Hypothalamus (tissue), 51 donors: ENCODE measurements around the gene BTF3.
"Not testable (repeated sequence)": the region's sequence is repeated elsewhere in the genome, so short reads cannot be mapped to it uniquely, and the experiment has no call there.

Experiments used
- DNase-seq, 51 donors: peaks; one replicate each; lab custom pipeline; 2025; lab: John Stamatoyannopoulos, UW

The BTF3 gene

DNA sequence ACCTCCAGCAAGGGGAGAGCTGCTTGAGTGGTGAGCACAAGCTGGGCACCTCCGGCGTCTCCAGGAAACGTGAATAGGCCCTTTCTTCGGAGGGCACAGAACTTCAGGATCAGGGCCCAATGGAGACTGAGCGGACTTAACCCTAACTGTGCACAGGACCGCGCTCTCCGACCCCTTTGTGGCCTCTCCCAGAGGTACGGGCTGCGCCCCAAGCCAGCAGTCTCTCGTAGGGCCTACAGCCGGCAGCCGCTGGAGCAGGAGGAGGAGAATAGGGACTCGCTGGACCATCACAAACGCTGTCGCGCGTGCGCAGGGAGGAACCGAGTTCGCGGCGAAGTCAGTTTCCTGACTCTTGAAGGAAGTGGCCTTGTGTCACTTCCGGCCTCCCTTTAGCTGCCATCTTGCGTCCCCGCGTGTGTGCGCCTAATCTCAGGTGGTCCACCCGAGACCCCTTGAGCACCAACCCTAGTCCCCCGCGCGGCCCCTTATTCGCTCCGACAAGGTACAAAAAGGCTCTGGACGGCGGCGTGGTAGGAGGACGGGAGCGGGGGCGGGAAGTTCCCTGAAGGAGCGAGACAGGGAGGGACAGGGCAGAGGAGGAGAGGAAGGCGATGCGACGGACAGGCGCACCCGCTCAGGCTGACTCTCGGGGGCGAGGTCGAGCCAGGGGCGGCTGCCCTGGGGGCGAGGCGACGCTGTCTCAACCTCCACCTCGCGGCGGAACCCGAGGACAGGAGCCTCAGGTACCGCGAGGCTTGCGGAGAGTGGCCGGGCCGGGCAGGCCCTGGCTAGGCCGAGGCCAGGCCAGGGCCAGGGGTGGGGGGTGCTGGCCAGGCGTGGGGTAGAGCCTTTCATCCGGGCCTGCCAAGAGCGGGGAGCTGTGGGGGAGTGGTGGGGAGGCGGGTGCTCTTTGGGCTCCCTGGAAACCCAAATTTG, at the start of gene BTF3:
Gene BTF3, plus strand, starts transcription at position 386 of the 936 bp plus-strand sequence. Its CDS starts 226 bp downstream, at position 612.
- peak; percentile 57 to 99 (median 94) for DNase-seq

DNA sequence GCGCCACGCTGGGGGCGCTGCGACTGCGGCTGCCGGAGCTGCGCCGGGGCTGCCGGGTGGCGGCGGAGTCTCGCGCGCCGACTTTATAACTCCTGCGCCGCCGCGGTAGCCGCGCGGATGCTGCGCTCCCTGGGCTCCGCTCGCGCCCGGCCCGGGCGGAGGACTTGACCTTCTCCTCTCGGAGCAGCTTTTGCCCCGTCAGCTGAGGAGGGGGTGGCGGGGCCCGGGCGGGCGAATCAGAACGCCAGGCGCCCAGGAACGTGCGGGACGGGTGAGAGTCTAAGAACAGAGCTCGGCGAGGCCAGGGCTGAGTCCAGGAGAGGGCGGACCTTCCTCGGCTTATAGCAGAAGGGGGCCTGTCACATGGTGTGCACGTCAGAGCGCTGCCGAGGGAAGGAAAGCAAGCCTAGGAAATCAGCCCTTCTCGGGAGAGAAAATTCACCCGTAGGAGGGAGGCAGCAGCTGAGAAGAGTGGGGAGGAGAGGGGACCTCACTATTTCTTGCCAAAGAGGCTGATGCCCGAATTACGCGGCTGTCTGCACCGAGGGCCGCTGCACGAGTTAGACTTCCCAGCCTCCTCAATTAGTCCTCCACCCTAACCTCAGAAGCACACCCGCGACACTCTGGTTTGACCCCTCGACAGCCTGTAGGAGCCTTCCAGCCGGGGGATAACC, 49.6 kb upstream of the BTF3 start, which contains the start of gene FOXD1:
Gene FOXD1, minus strand, starts transcription at position 315 of the 674 bp plus-strand sequence. CDS start 415 bp downstream, outside the sequence.
- peak in 41 of 51 donors; percentile 4 to 86 (median 56) for DNase-seq

DNA sequence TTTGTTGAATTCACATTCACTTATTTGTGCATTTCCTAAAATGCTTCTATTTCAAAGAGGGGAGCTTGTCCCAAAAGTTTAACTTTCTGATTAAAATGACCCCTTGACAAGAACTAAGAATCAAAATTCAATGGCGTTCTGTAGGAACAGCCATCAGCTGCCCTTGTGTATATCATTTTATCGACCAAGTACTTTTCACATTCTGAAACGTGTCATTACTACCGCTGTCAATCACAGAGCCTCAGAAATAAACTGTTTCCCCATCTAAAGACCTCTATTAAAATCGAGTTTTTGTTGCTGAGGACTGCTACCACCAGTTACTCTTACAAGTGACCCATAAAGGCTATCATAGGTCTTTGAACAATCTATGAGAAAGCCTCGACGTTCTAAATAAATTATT, 48.1 kb upstream of the BTF3 start:
- DNase-seq, result no peak

DNA sequence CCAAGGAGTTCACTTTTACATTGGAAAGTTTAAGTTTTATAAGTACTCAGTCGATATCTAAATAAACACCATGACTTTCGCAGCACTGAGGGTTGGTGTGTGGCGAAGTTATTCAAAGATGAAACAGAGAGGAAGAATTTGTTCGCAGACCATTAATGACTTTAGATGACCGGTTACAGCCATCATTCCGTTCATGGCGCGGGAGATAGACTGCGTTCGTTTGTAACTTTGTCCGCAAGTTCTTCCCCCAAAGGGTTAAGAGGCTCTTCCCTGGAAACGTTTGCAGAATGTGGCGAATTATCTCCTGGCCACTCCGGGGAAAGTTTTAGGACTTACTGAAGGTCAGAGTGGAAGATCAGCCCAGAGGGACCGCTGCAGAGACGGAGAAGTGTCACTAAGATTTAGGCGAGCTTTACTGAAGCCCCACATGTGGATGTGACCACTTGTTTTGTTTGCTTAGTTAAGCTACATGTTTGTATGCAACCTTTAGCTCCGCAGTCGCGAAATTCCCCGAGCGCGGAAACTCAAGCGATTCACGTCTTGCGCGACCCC, 47.5 kb upstream of the BTF3 start:
- no peak for DNase-seq

DNA sequence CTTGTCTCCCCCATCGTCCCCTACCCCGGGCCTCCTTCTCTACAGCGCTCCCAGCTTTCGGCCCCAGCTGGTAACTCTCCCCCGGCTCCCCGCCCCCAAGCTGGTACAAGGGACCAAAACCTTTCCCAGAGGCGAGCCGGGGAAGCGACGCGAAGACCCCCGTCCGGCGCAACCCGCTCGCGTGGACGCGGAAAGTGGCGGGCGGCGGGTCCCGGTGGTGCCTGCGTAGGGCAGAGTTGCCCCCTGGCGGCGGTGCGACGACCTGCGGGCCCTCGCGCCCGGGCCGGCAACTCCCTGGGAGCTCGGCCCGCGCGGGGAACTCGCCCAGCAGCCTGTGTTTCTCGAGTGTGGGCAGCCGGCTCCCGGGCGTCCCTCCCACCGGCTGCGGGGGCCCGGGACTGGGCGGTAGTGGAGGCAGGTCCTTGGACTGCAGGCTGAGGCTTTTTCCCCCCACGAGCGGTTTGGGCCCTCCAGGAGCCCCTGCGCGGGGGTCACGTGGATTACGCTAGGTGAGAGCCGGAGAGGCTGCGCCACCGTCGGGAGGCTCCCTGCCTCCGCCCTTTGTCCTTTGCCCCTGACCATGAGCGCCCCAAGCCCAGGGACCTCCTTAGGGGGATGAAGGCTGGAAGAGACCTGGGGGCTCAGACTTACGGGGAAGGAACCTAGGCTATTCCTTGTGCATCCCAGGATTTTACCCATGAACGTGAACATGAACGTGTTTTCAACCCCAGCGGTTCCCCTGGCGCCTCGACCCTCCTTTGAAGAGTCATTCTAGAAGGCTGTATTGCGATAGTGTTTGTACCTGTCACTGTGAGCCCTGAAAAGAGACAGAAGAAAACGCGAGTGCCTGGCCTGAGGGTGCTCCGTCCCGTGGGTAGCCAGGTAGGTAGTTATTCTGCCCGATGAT, 46.8 kb upstream of the BTF3 start:
- DNase-seq, result peak in 30 of 51 donors; percentile 4 to 76 (median 31)

DNA sequence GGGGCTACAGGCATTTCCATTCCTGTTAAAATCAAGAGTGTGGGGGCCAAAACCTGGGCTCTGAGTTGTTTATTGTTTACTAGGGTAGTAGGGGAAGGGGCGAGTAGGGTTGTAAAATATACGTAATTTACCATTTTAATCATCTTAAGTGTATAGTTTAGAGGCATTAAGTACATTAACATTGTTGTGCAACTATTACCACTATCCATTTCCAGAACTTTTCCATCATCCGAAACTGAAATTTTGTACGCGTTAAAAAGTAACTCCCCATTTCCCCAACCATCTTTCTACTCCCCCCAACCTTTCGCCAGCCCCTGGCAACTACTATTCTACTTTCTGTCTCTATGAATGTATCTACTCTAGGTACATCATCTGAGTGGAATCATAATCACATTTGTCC, 46.0 kb upstream of the BTF3 start:
- DNase-seq, result no peak

DNA sequence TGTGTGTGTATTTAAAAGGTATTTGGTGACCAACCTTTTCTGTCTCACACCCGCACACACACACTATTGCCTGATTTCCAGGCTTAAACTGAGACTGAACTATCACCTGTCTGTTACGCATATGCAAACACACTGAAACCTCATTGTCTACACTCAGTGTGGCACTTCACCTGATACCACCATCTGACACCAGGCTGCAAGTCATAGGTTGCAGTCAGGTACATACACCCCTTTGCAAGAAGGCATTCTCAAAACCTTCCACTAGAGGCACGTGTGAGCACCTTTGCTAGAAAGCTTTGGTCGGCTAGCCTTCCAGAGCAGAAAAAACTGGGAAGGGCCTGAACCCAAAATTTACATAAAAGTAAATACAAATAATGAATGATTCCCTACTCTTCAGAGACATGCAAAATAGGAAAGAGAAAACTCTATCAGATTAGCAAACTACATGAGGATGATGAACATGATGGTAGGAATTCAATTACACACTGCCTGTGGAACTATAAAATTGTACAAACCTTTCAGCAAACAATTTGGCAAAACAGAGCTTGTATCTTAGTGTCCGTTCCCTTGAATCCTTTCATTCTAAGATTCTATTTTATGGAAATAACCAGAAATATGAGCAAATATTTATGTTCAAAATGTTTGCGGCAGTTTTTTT, 43.7 kb upstream of the BTF3 start:
- DNase-seq, result peak in 2 of 51 donors; percentile 3

DNA sequence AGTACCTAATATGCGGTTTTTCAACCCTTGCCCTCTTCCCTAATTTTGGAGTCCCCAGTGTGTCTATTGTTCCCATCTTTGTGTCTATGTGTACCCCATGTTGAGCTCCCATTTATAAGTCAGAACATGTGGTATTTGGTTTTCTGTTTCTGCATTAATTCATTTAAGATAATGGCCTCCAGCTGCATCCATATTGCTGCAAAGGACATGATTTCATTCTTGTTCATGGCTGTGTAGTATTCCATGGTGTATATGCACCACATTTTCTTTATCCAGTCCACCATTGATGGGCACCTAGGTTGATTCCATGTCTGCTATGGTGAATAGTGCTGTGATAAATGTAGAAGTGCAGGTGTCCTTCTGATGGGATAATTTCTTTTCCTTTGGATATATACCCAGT, 41.8 kb upstream of the BTF3 start:
- not testable (repeated sequence) for DNase-seq

DNA sequence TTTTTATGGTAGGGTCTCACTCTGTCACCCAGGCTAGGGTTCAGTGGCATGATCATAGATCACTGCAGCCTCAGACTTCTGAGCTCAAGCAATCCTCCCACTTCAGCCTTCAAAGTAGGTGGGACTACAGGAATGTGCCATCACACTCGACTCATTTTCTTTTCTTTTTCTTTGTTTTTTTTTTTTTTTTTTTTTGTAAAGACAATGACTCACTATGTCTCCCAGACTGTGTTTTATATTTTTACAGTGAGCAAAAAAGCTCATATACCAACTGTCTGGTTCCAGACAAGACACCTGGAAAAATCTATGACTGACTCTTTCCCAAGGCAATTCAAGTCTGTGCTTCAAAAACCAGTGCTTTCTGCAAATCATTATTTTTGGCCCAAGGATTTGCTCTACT, 38.9 kb upstream of the BTF3 start:
- no peak for DNase-seq

DNA sequence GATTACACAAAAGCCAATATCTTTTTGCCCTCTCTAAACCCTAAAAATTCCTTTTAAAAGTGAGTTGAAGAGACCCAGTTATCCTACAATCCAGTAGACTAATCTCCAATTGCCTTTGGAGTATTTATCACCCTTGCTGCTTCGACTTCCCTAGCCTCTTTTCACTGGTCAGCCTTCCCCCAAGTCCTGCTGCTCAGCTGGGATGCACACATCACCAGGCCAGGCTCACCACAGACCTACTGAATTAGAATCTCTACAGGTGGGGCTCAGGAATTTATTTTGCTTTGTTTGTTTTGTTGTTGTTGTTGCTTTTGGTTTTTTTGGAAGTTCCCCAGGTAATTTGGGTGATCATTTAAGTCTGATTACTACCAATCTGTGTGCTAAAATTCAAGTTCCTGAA, 38.1 kb upstream of the BTF3 start:
- no peak for DNase-seq

DNA sequence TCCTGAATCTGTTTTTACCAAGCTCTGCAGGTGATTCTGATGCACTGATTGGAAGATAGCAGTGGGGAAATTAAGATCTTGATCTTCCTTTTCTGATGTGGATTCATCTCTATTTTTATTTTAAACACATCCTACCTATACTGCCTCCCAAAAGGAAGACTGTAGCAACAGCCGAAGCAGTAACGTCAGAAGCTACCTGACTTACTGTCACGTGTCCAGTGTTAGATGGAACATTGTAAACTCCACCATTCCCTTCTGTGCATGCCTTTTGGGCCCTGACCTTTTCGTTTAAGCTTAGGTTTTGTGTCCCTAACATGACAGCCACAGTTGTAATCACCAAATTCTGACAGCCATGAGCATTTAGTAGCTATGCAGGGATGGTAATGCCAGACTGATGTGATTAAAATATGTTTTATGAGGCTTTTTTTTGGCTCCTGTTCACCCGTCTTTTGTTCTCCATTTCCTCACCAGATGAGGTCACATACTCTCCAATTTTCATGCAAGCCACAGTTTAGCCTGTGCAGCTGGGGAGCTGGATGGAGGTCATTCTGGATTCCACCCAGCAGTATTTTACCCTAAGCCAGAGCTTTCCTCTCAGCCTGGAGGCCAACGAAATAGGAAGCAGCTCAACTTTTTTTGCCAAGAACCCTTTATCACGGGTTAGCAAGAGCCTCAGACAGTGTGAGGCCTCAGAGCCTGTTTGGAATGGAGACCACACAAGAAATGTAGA, 34.1 kb upstream of the BTF3 start:
- DNase-seq, result peak in 4 of 51 donors; percentile 1 to 13 (median 7)

DNA sequence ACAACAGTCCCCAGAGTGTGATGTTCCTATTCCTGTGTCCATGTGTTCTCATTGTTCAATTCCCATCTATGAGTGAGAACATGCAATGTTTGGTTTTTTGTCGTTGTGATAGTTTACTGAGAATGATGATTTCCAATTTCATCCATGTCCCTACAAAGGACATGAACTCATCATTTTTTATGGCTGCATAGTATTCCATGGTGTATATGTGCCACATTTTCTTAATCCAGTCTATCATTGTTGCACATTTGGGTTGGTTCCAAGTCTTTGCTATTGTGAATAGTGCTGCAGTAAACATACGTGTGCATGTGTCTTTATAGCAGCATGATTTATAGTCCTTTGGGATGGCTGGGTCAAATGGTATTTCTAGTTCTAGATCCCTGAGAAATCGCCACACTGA, 29.6 kb upstream of the BTF3 start:
- not testable (repeated sequence) for DNase-seq

DNA sequence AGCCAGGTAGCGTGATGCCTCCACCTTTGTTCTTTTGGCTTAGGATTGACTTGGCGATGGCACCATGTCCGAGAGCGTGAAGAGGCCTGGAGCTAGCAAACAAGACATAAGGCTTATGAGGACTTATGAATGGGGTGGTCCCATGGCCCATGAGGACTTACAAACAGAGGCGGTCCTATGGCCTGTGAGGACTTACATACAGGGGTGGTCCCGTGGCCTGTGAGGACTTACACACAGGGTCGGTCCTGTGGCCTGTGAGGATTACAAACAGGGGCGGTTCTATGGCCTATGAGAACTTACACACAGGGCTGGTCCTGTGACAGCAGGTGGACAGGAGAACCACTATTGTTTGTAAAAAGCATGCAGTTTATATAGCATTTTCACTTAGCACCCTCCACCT, 28.4 kb upstream of the BTF3 start:
- no peak for DNase-seq

DNA sequence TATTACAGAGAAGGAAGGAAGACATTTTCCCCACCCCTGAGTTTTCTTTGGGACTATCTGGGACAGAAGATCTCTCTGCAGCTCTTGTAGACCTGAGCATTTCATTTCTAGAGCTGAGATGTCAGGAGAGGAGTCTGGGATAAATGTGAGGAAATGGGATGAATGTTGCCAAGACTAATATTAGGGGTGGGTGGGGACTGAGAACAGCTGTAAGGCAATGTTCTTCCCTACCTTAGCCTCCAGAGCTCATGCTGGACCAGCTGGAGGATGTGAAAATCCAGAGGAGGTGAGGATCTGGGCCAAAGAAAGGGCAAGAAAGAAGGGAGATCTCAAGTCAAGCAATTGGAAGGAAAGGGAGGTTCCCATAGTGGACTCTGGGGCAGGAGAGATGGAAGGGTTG, 26.6 kb upstream of the BTF3 start:
- DNase-seq, result no peak

DNA sequence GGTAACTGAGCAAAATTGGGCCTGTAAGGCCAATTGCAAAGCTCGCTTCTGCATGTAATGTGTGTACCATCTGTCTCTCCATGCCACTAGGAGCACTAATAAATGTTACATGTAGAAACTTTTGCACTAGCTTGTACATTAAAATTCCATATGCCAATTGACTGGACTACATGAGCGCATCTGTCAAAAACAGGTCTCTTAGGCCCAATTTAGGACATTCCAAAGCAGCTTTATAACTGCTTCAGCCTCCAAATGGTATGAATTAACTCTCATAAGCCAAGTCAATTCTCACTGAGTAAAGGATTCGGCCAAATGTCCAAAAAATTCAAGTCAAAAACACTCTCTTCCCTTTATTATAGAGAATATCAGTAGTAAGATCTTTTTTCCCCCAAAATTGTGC, 26.1 kb upstream of the BTF3 start:
- no peak for DNase-seq

DNA sequence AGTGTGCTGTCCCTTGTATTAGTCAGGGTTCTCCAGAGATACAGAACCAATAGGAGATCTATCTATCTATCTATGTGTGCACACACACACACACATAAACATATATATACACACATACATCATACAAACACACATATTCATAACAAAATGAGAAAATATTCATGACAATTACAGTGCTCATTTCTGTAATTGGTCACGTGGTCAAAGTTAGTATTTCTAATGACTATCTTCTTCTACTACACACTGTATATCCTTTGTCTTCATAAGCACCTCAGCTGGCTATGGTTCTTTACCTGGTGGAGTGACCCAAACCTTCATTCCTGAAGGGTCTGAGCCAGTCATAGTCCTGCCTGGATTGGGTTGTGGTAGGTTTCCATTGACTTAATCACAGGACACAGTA, 17.7 kb upstream of the BTF3 start:
- no peak for DNase-seq

DNA sequence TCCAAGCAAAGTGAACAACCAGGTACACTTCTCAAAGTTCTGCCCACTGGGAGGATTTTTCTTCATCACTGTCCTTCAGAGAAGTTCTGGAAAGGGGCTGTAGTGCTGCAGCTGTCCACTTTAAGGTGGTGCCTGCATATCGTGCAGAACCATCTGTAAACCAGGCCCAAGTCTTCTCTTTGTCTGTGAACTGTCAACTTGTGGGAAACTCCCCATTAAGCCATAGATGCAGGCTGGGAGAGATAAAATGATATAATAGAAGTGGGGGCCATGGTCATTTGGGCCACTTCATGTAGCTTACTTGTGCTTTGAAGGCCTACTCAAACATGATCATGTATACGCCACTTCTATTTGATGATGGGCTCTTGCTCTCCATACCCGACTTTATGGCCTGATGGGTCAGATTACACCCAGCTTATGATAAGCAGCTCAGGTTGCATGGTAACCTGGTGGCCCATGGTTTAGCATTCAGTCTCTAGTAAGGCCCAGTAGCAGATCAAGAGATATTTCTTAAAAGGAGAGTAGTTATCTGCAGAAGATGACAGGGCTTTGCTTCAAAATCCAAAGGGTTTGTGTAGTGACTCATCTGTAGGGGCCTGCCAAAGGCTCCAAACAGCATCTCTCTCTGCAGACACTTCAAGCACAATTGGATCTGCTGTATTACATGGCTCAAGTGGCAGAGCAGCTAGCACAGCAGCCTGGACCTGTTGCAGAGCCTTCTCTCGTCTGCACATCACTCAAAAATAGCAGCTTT, 15.7 kb upstream of the BTF3 start:
- DNase-seq, result peak in 2 of 51 donors; percentile 1 to 5

DNA sequence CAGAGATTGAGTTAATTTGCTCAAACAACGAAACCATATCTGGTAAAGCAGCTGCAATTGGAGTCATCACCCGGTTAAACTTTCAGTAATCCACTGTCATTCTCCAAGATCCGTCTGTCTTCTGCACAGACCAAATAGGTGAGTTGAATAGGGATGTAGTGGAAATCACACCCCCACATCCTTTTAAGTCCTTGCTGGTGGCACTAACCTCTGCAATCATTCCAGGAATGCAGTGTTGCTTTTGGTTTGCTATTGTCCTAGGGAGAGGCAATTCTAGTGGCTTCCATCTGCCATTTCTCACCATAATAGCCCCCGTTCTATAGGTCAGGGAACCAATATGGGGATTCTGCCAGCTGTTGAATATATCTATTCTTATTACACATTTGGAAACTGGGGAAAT, 14.6 kb upstream of the BTF3 start:
- no peak for DNase-seq
